K562 (cell line): ENCODE data around the gene TRIAP1. TPM values are rescaled to one million over a fixed set of nuclear protein-coding genes. Genes with fewer than 3 reads are reported as not detected.

Source experiments
- BRCA1 ChIP-seq, 2 experiments: fragments of 450-650 bp in 1 of 2; sonication (generic) in 1 of 2; formaldehyde crosslinking in 1 of 2; IDR thresholded peaks; 2 replicates each; pipeline versions ENCODE4 v1.5.0 to v1.6.1; 2017 to 2020; ENCODE audit warnings: mild to moderate bottlenecking in 1 of 2, missing genetic modification reagents in 1 of 2
- CBX2 ChIP-seq: fragments of 200-600 bp; sonication (generic); IDR thresholded peaks from one replicate; pipeline ENCODE4 v1.6.1; 2012; ENCODE audit warnings: mild to moderate bottlenecking, low read length, inconsistent platforms; ENCODE audit not compliant: insufficient read depth, poor library complexity, severe bottlenecking
- EGR1 ChIP-seq: fragments of 450-650 bp; conservative IDR thresholded peaks from 2 replicates; pipeline ENCODE4 v1.6.1; 2017; ENCODE audit warnings: mild to moderate bottlenecking
- FUS ChIP-seq: fragments of 200-400 bp; formaldehyde crosslinking; optimal IDR thresholded peaks from 2 replicates; pipeline ENCODE3; 2017; ENCODE audit warnings: low read depth, low read length
- KAT8 ChIP-seq: fragments of 450-650 bp; IDR thresholded peaks from 2 replicates; pipeline ENCODE4 v1.6.1; 2016; ENCODE audit warnings: low read depth, mild to moderate bottlenecking
- KDM1A ChIP-seq, 2 experiments: fragments of 450-650 bp; IDR thresholded peaks; 2 replicates each; pipeline ENCODE4 v1.6.1; 2016; ENCODE audit warnings: mild to moderate bottlenecking in 2 of 2
- LEF1 ChIP-seq: fragments of 450-650 bp; IDR thresholded peaks from 2 replicates; pipeline ENCODE4 v1.6.1; 2016; ENCODE audit warnings: mild to moderate bottlenecking
- MTA2 ChIP-seq: fragments of 450-650 bp; IDR thresholded peaks from 2 replicates; pipeline ENCODE4 v1.6.1; 2016; ENCODE audit warnings: low read depth
- NCOA2 ChIP-seq, 2 experiments: fragments of 450-650 bp; IDR thresholded peaks; 2 replicates each; pipeline ENCODE4 v1.6.1; 2018; ENCODE audit warnings: mild to moderate bottlenecking in 2 of 2, moderate library complexity in 1 of 2; ENCODE audit not compliant: partially characterized antibody in 2 of 2
- PHF21A ChIP-seq: fragments of 450-650 bp; IDR thresholded peaks from 2 replicates; pipeline ENCODE4 v1.6.1; 2017; ENCODE audit warnings: low read depth, borderline replicate concordance
- RAD21 ChIP-seq, 2 experiments: fragments of 250-450 bp in 1 of 2; fragments of 450-650 bp in 1 of 2; sonication (Bioruptor Pico) in 1 of 2; formaldehyde crosslinking in 1 of 2; IDR thresholded peaks in 1 of 2; conservative IDR thresholded peaks in 1 of 2; 2 replicates each; pipeline versions ENCODE4 v1.4.0 to v1.8.0; 2020 to 2022; ENCODE audit warnings: mild to moderate bottlenecking in 2 of 2, moderate library complexity in 1 of 2
- TAL1 ChIP-seq: fragments of 450-650 bp; IDR thresholded peaks from 2 replicates; pipeline ENCODE4 v1.6.1; 2016; ENCODE audit warnings: mild to moderate bottlenecking
- ZFP1 ChIP-seq: fragments of 450-650 bp; formaldehyde crosslinking; IDR thresholded peaks from 2 replicates; pipeline ENCODE4 v1.4.0; 2020; ENCODE audit warnings: mild to moderate bottlenecking, mixed read lengths
- polyA plus RNA-seq, 8 experiments: library from polyadenylated mRNA; depleted of rRNA in 4 of 8; stranded (reverse) in 5 of 8; unstranded in 3 of 8; fragments of >200 nt; fragmentation: Nextera tagmentation in 2 of 8; fragmentation: Illumina TruSeq in 1 of 8; extraction: Ambion mirVana in 2 of 8; extraction: Trizol in 1 of 8; gene quantifications; 2 replicates each; pipeline versions ENCODE4 v1.2.1 to v1.2.3, GENCODE V29; 2011 to 2014; ENCODE audit warnings: inconsistent platforms in 1 of 8, missing spikeins in 1 of 8
- total RNA-seq, 7 experiments: library from RNA; depleted of rRNA in 6 of 7; stranded (reverse); fragments of >200 nt in 6 of 7; fragmentation: Illumina TruSeq in 2 of 7; extraction: Trizol in 2 of 7; gene quantifications; 2 replicates each; pipeline versions ENCODE4 v1.2.1 to v1.2.3, GENCODE V29; 2011 to 2021; ENCODE audit warnings: low replicate concordance in 1 of 7
- TF ChIP-seq, protein P1 (sequence below): IDR thresholded peaks from 2 replicates; pipeline ENCODE4 v1.6.1; 2011; ENCODE audit not compliant: insufficient read length; ENCODE audit errors: extremely low read depth
- TF ChIP-seq, protein P2 (sequence below), 2 experiments: fragments of 450-650 bp; IDR thresholded peaks; 2 replicates each; pipeline ENCODE4 v1.6.1; 2018; ENCODE audit warnings: mild to moderate bottlenecking in 2 of 2, low read depth in 1 of 2; ENCODE audit not compliant: partially characterized antibody in 2 of 2
- TF ChIP-seq, protein P3 (sequence below): fragments of 250-450 bp; sonication (Bioruptor Pico); IDR thresholded peaks from 2 replicates; pipeline ENCODE4 v1.5.0; 2021
- TF ChIP-seq, protein P4 (sequence below): sonication (generic); formaldehyde crosslinking; IDR thresholded peaks from 2 replicates; pipeline ENCODE4 v1.8.0; 2022; ENCODE audit warnings: missing genetic modification reagents, mild to moderate bottlenecking, borderline replicate concordance
- TF ChIP-seq, protein P5 (sequence below): sonication (generic); formaldehyde crosslinking; IDR thresholded peaks from 2 replicates; pipeline ENCODE4 v1.8.1; 2023; ENCODE audit warnings: mild to moderate bottlenecking, missing genetic modification reagents, moderate library complexity

Gene TRIAP1
- total and polyA plus RNA-seq, 9 of the 15 experiments (the other 6 are each of a cell fraction or from before 2014, with no cell fraction given) = 37.3 to 354 (median 65.4) TPM

DNA sequence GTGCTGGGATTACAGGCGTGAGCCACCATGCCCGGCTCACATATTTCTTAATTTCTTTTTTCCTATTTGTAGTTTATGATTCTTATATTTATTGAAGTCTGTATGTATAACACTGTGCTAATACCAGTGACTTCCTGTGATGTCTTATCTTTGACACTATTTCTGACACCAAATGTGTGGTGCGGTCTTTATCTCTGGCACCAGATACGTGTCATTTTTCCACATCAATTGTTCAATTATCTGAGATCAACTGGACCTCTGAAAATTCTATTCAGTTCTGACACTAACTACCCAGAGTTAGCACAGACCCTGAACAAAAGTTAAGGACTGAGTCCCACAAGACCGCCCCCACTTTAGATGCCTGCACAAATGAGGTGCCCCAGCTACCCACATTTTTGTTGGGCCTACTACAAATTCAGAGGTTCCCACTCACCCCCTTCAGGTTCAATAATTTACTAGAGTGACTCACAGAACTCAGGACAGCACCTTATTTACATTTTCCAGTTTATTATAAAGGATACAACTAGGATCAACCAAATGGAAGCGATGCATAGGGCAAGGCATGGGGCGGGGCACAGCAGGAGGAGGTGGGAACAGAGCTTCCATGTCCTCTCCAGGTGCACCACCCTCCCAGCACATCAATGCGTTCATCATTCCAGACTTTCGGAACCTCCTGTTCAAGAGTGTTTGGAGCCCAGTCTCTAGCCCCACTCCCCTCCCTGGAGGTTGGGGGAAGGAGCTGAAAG is 35.0 kb upstream of the TRIAP1 start (continued):
- no peak for TF ChIP-seq RAD21 (CRISPR knock-in tag; conservative IDR thresholded peaks at IDR 0.05 in 1 of 2, IDR thresholded peaks at IDR 0.05 in 1 of 2)
- no peak for TF ChIP-seq FUS
- TF ChIP-seq PHF21A = no peak
- TF ChIP-seq, protein P1, sequence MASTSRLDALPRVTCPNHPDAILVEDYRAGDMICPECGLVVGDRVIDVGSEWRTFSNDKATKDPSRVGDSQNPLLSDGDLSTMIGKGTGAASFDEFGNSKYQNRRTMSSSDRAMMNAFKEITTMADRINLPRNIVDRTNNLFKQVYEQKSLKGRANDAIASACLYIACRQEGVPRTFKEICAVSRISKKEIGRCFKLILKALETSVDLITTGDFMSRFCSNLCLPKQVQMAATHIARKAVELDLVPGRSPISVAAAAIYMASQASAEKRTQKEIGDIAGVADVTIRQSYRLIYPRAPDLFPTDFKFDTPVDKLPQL = no peak
- no peak for TF ChIP-seq NCOA2 (IDR thresholded peaks at IDR 0.05; ENCODE audit: partially characterized antibody in 2 of 2)
- no peak for TF ChIP-seq KAT8
- TF ChIP-seq TAL1 = peak; percentile 76
- TF ChIP-seq, protein P2, sequence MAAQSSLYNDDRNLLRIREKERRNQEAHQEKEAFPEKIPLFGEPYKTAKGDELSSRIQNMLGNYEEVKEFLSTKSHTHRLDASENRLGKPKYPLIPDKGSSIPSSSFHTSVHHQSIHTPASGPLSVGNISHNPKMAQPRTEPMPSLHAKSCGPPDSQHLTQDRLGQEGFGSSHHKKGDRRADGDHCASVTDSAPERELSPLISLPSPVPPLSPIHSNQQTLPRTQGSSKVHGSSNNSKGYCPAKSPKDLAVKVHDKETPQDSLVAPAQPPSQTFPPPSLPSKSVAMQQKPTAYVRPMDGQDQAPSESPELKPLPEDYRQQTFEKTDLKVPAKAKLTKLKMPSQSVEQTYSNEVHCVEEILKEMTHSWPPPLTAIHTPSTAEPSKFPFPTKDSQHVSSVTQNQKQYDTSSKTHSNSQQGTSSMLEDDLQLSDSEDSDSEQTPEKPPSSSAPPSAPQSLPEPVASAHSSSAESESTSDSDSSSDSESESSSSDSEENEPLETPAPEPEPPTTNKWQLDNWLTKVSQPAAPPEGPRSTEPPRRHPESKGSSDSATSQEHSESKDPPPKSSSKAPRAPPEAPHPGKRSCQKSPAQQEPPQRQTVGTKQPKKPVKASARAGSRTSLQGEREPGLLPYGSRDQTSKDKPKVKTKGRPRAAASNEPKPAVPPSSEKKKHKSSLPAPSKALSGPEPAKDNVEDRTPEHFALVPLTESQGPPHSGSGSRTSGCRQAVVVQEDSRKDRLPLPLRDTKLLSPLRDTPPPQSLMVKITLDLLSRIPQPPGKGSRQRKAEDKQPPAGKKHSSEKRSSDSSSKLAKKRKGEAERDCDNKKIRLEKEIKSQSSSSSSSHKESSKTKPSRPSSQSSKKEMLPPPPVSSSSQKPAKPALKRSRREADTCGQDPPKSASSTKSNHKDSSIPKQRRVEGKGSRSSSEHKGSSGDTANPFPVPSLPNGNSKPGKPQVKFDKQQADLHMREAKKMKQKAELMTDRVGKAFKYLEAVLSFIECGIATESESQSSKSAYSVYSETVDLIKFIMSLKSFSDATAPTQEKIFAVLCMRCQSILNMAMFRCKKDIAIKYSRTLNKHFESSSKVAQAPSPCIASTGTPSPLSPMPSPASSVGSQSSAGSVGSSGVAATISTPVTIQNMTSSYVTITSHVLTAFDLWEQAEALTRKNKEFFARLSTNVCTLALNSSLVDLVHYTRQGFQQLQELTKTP (IDR thresholded peaks at IDR 0.05; ENCODE audit: low read depth in 1 of 2, partially characterized antibody in 2 of 2) = no peak
- TF ChIP-seq, protein P3, sequence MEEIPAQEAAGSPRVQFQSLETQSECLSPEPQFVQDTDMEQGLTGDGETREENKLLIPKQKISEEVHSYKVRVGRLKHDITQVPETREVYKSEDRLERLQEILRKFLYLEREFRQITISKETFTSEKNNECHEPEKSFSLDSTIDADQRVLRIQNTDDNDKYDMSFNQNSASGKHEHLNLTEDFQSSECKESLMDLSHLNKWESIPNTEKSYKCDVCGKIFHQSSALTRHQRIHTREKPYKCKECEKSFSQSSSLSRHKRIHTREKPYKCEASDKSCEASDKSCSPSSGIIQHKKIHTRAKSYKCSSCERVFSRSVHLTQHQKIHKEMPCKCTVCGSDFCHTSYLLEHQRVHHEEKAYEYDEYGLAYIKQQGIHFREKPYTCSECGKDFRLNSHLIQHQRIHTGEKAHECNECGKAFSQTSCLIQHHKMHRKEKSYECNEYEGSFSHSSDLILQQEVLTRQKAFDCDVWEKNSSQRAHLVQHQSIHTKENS = no peak
- TF ChIP-seq, protein P4, sequence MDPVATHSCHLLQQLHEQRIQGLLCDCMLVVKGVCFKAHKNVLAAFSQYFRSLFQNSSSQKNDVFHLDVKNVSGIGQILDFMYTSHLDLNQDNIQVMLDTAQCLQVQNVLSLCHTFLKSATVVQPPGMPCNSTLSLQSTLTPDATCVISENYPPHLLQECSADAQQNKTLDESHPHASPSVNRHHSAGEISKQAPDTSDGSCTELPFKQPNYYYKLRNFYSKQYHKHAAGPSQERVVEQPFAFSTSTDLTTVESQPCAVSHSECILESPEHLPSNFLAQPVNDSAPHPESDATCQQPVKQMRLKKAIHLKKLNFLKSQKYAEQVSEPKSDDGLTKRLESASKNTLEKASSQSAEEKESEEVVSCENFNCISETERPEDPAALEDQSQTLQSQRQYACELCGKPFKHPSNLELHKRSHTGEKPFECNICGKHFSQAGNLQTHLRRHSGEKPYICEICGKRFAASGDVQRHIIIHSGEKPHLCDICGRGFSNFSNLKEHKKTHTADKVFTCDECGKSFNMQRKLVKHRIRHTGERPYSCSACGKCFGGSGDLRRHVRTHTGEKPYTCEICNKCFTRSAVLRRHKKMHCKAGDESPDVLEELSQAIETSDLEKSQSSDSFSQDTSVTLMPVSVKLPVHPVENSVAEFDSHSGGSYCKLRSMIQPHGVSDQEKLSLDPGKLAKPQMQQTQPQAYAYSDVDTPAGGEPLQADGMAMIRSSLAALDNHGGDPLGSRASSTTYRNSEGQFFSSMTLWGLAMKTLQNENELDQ (CRISPR knock-in tag) = no peak
- no peak for TF ChIP-seq BRCA1 (IDR thresholded peaks at IDR 0.05)
- TF ChIP-seq BRCA1 (CRISPR knock-in tag; IDR thresholded peaks at IDR 0.05) = no peak
- TF ChIP-seq MTA2 = peak; percentile 35; the same call in 1 of the 2 replicates
- no peak for TF ChIP-seq ZFP1 (CRISPR knock-in tag)
- TF ChIP-seq EGR1 = no peak
- TF ChIP-seq, protein P5, sequence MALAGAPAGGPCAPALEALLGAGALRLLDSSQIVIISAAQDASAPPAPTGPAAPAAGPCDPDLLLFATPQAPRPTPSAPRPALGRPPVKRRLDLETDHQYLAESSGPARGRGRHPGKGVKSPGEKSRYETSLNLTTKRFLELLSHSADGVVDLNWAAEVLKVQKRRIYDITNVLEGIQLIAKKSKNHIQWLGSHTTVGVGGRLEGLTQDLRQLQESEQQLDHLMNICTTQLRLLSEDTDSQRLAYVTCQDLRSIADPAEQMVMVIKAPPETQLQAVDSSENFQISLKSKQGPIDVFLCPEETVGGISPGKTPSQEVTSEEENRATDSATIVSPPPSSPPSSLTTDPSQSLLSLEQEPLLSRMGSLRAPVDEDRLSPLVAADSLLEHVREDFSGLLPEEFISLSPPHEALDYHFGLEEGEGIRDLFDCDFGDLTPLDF (CRISPR knock-in tag) = no peak
- TF ChIP-seq KDM1A (IDR thresholded peaks at IDR 0.05) = no peak
- 0 out of 2 replicates have a peak, but pooled peaks have one; percentile 44 for TF ChIP-seq LEF1
- TF ChIP-seq CBX2 = no peak
